Measurements from ENCODE around the gene FUCA1. TPM values are rescaled to one million over a fixed set of nuclear protein-coding genes. Genes with fewer than 3 reads are reported as not detected.

The FUCA1 gene
- total and polyA plus RNA-seq, 10 of the 15 experiments (the other 5 are each of a cell fraction or from before 2014, with no cell fraction given): 33.3 to 117 (median 52.6) TPM

DNA sequence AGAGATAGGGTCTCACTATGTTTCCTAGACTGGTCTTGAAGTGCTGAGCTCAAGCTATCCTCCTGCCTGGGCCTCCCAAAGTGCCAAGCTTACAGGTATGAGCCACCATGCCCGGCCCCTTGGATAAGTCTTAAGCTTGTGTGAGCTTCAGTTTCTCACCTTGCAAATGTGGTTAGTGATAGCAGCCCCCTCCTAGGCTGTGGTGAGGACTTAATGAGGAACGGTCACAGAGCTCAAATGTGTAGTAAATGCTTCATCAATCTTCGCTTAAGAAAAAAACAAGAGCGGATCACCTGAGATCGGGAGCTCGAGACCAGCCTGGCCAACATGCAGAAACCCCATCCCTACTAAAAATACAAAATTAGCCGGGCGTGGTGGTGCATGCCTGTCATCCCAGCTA lies 42.1 kb upstream of the FUCA1 start (continued):
- TF ChIP-seq, protein P1, sequence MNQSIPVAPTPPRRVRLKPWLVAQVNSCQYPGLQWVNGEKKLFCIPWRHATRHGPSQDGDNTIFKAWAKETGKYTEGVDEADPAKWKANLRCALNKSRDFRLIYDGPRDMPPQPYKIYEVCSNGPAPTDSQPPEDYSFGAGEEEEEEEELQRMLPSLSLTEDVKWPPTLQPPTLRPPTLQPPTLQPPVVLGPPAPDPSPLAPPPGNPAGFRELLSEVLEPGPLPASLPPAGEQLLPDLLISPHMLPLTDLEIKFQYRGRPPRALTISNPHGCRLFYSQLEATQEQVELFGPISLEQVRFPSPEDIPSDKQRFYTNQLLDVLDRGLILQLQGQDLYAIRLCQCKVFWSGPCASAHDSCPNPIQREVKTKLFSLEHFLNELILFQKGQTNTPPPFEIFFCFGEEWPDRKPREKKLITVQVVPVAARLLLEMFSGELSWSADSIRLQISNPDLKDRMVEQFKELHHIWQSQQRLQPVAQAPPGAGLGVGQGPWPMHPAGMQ (IDR thresholded peaks at IDR 0.05; ENCODE audit: borderline replicate concordance): no peak
- TF ChIP-seq YY1 (IDR thresholded peaks at IDR 0.05; ENCODE audit: low read depth, low read length) (0 out of 2 replicates have a peak, but pooled peaks have one; percentile 25), MTA2 (IDR thresholded peaks at IDR 0.05; ENCODE audit: low read depth) (peak; percentile 94), PAX5 (IDR thresholded peaks at IDR 0.05; ENCODE audit: borderline replicate concordance, low read depth, low read length) (0 out of 2 replicates have a peak, but pooled peaks have one; percentile 34), TAF1 (IDR thresholded peaks at IDR 0.05; ENCODE audit: borderline replicate concordance, low read depth, low read length) (0 out of 2 replicates have a peak, but pooled peaks have one; percentile 13), BCL11A (IDR thresholded peaks at IDR 0.05; ENCODE audit: low read depth, low read length) (peak; percentile 89; the same call in 1 of the 2 replicates), DPF2 (IDR thresholded peaks at IDR 0.05) (peak; percentile 53; the same call in 1 of the 2 replicates)

DNA sequence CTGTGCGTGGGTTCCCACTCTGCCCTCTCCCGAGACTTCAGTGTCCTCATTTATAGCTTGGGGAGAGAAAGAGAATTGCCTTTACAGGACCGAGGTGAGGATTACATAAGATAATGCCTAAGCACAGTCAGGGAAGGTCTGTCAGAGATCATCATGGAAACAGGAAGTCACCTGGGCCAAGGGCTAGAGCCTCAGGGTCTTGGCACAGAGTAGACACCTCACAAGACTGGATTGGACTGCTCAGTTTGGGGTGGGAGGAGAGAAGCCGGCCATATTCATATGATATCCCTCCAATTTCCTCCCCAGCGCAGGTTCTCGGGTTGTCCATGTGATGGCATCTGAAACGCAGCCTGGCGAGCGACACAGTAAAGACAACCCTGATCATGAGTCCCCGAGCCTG lies 41.3 kb upstream of the FUCA1 start:
- intact Hi-C loops (cut with micrococcal nuclease; ENCODE audit: unreplicated experiment): loop anchor here (2.0 kb wide), 1 partner anchor 41 kb away; the partner anchor contains the start of gene FUCA1
- FAIRE-seq: no peak
- 0 out of 2 replicates have a peak, but pooled peaks have one; percentile 11 for TF ChIP-seq TCF12 (IDR thresholded peaks at IDR 0.05; ENCODE audit: low read depth, low read length)
- TF ChIP-seq NR2F1 (conservative IDR thresholded peaks at IDR 0.05): no peak
- TF ChIP-seq, protein P2, sequence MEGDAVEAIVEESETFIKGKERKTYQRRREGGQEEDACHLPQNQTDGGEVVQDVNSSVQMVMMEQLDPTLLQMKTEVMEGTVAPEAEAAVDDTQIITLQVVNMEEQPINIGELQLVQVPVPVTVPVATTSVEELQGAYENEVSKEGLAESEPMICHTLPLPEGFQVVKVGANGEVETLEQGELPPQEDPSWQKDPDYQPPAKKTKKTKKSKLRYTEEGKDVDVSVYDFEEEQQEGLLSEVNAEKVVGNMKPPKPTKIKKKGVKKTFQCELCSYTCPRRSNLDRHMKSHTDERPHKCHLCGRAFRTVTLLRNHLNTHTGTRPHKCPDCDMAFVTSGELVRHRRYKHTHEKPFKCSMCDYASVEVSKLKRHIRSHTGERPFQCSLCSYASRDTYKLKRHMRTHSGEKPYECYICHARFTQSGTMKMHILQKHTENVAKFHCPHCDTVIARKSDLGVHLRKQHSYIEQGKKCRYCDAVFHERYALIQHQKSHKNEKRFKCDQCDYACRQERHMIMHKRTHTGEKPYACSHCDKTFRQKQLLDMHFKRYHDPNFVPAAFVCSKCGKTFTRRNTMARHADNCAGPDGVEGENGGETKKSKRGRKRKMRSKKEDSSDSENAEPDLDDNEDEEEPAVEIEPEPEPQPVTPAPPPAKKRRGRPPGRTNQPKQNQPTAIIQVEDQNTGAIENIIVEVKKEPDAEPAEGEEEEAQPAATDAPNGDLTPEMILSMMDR (IDR thresholded peaks at IDR 0.05 in 2 of 3, conservative IDR thresholded peaks at IDR 0.05 in 1 of 3; ENCODE audit: control insufficient read depth in 2 of 3, extremely low read depth in 1 of 3, insufficient read depth in 1 of 3, low read depth in 3 of 3, low read length in 3 of 3): 0 out of 6 replicates have a peak, but pooled peaks of 1 of the 3 experiments have one; percentile 0
- TF ChIP-seq FOXM1 (IDR thresholded peaks at IDR 0.05; ENCODE audit: low read depth, low read length): no peak
- no peak for TF ChIP-seq SREBF2 (IDR thresholded peaks at IDR 0.05; ENCODE audit: low read length)
- TF ChIP-seq PML (IDR thresholded peaks at IDR 0.05; ENCODE audit: low read length): no peak
- TF ChIP-seq, protein P3, sequence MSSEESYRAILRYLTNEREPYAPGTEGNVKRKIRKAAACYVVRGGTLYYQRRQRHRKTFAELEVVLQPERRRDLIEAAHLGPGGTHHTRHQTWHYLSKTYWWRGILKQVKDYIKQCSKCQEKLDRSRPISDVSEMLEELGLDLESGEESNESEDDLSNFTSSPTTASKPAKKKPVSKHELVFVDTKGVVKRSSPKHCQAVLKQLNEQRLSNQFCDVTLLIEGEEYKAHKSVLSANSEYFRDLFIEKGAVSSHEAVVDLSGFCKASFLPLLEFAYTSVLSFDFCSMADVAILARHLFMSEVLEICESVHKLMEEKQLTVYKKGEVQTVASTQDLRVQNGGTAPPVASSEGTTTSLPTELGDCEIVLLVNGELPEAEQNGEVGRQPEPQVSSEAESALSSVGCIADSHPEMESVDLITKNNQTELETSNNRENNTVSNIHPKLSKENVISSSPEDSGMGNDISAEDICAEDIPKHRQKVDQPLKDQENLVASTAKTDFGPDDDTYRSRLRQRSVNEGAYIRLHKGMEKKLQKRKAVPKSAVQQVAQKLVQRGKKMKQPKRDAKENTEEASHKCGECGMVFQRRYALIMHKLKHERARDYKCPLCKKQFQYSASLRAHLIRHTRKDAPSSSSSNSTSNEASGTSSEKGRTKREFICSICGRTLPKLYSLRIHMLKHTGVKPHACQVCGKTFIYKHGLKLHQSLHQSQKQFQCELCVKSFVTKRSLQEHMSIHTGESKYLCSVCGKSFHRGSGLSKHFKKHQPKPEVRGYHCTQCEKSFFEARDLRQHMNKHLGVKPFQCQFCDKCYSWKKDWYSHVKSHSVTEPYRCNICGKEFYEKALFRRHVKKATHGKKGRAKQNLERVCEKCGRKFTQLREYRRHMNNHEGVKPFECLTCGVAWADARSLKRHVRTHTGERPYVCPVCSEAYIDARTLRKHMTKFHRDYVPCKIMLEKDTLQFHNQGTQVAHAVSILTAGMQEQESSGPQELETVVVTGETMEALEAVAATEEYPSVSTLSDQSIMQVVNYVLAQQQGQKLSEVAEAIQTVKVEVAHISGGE (CRISPR knock-in tag; IDR thresholded peaks at IDR 0.05): no peak

More for the DNA sequence above, 41.3 kb upstream of the FUCA1 start:
- Histone ChIP-seq H3K79me2 (ENCODE audit: control insufficient read depth, insufficient read depth, low read length) (peaks cover 70% of the 10 kb centered on the region), H3K27me3 (replicated peaks in 1 of 2; ENCODE audit: control insufficient read depth in 2 of 2, insufficient read depth in 2 of 2, low read length in 1 of 2) (no peaks in the 10 kb centered on the region), H3K4me2 (ENCODE audit: control insufficient read depth, insufficient read depth) (peak overlapping the region; percentile 82), H3K4me3 (peak overlapping the region; percentile 66), H2AFZ (ENCODE audit: control insufficient read depth, low read depth, low read length) (peak overlapping the region; percentile 21; the same call in 1 of the 2 replicates), H4K20me1 (ENCODE audit: control insufficient read depth, insufficient read depth) (no peaks in the 10 kb centered on the region), H3K9ac (ENCODE audit: control insufficient read depth, insufficient read depth, low read length) (peak overlapping the region; percentile 88), H3K9me3 (replicated peaks; ENCODE audit: control insufficient read depth, insufficient read depth, low read length) (no peaks in the 10 kb centered on the region), H3K36me3 (ENCODE audit: control insufficient read depth in 2 of 2, insufficient read depth in 2 of 2, low read length in 1 of 2) (no peaks in the 10 kb centered on the region), H3K27ac (ENCODE audit: control insufficient read depth, insufficient read depth) (peak overlapping the region; percentile 98), H3K4me1 (ENCODE audit: control insufficient read depth, insufficient read depth, low read length) (peaks cover 62% of the 10 kb centered on the region)
- WGBS (ENCODE audit: insufficient coverage, insufficient replicate concordance, low lambda C conversion rate, missing lambda C conversion rate): under 1% methylated on average over 10 of the region's 10 CpGs
- BruUV-seq (replicated peaks): TSS peak; percentile 75
- RAD21 ChIA-PET (ENCODE audit: unreplicated experiment): interaction anchor here (0.9 to 5.9 kb wide), 16 partner anchors 13 to 332 kb away, joined by 3 to 54 read pairs (median 6); partner anchors contain the start of genes GALE, HMGCL, PITHD1 and PNRC2
- CTCF ChIA-PET: interaction anchor here (0.5 to 10.5 kb wide), 12 partner anchors 13 to 484 kb away, joined by 3 to 109 read pairs (median 4); no protein-coding TSS in a partner anchor
- peak; percentile 63 for DNase-seq (ENCODE audit: low read depth, low spot score)
- ATAC-seq: peak; percentile 38
- in situ Hi-C loops (cut with MboI): no loop called here
- POLR2A ChIA-PET: interaction anchor here (0.5 to 4.3 kb wide), 13 partner anchors 20 to 185 kb away, joined by 3 to 26 read pairs (median 5); partner anchors contain the start of genes ELOA, HMGCL, PNRC2 and SRSF10
- SMC1A ChIA-PET (ENCODE audit: uncharacterized antibody, unreplicated experiment): interaction anchor here (0.9 to 7.7 kb wide), 14 partner anchors 10 to 137 kb away, joined by 3 to 66 read pairs (median 4); partner anchors contain the start of genes HMGCL, PITHD1, PNRC2 and SRSF10
